Fibroblast of skin of right biceps (primary cell): ENCODE results near the gene VTN.
"Not testable (repeated sequence)": the region's sequence is repeated elsewhere in the genome, so short reads cannot be mapped to it uniquely, and the experiment has no call there.

ENCODE experiments used
- DNase-seq: peaks from one replicate; pipeline ENCODE4 v3.0.0-alpha.2; 2013

The VTN gene

GRCh38 chr17:28339431-28339830, 30.7 kb downstream of the VTN start:
- DNase-seq: no peak

- DNase-seq: not testable (repeated sequence)
Observed at GRCh38 chr17:28338769-28339212, 31.3 kb downstream of the VTN start.

- DNase-seq: peak; percentile 78
Observed at GRCh38 chr17:28338056-28338768, 31.9 kb downstream of the VTN start.

GRCh38 chr17:28335959-28336871, 33.9 kb downstream of the VTN start:
- peak; percentile 90 for DNase-seq

- peak; percentile 100 for DNase-seq
Observed at GRCh38 chr17:28335201-28335958, 34.7 kb downstream of the VTN start, which contains the start of the genes IFT20 and TNFAIP1. Gene IFT20, minus strand, starts transcription at chr17:28335472. Its CDS starts 3,487 bp downstream, at chr17:28331985. Gene TNFAIP1, plus strand, starts transcription at chr17:28335761. Its CDS starts 3,761 bp downstream, at chr17:28339522.

GRCh38 chr17:28334666-28335200, 35.4 kb downstream of the VTN start:
- DNase-seq: no peak

- no peak for DNase-seq
Observed at GRCh38 chr17:28334171-28334570, 35.9 kb downstream of the VTN start.

GRCh38 chr17:28333083-28333746, 36.9 kb downstream of the VTN start:
- no peak for DNase-seq

GRCh38 chr17:28331891-28332420, 38.2 kb downstream of the VTN start:
- DNase-seq: no peak

- no peak for DNase-seq
Observed at GRCh38 chr17:28330671-28331070, 39.4 kb downstream of the VTN start.

- no peak for DNase-seq
Observed at GRCh38 chr17:28328325-28328724, 41.8 kb downstream of the VTN start.

- DNase-seq: no peak
Observed at GRCh38 chr17:28327709-28328108, 42.4 kb downstream of the VTN start.

GRCh38 chr17:28327031-28327607, 43.0 kb downstream of the VTN start:
- DNase-seq: no peak

- no peak for DNase-seq
Observed at GRCh38 chr17:28326114-28326513, 44.0 kb downstream of the VTN start.

GRCh38 chr17:28325211-28325610, 44.9 kb downstream of the VTN start:
- DNase-seq: no peak

- no peak for DNase-seq
Observed at GRCh38 chr17:28324781-28325180, 45.3 kb downstream of the VTN start.

GRCh38 chr17:28324267-28324745, 45.8 kb downstream of the VTN start:
- DNase-seq: no peak

GRCh38 chr17:28320215-28321061, 49.7 kb downstream of the VTN start:
- no peak for DNase-seq

- DNase-seq: no peak
Observed at GRCh38 chr17:28319598-28319935, 50.5 kb downstream of the VTN start.
